Duodenal mucosa (tissue), 2 donors: ENCODE data around the gene LRRC25.
"Not testable (repeated sequence)": the region's sequence is repeated elsewhere in the genome, so short reads cannot be mapped to it uniquely, and the experiment has no call there.

Experiments
- H3K27ac ChIP-seq: one replicate; pipeline ENCODE4 v1.7.0; 2013; ENCODE audit warnings: low read depth, low read length
- H3K27me3 ChIP-seq, 2 donors: one replicate each; pipeline ENCODE4 v1.7.0; 2013; ENCODE audit warnings: low read length in 2 of 2, control low read depth in 1 of 2; ENCODE audit not compliant: insufficient read depth in 2 of 2, control insufficient read depth in 1 of 2
- H3K36me3 ChIP-seq, 2 donors: one replicate each; pipeline ENCODE4 v1.7.0; 2013; ENCODE audit warnings: low read length in 2 of 2, control low read depth in 1 of 2; ENCODE audit not compliant: insufficient read depth in 2 of 2, control insufficient read depth in 1 of 2
- H3K4me1 ChIP-seq, 2 donors: one replicate each; pipeline ENCODE4 v1.7.0; 2013; ENCODE audit warnings: low read length in 2 of 2, control low read depth in 1 of 2; ENCODE audit not compliant: insufficient read depth in 2 of 2, control insufficient read depth in 1 of 2
- H3K4me3 ChIP-seq, 2 donors: one replicate each; pipeline ENCODE4 v1.7.0; 2013; ENCODE audit warnings: low read length in 2 of 2, low read depth in 1 of 2
- H3K9ac ChIP-seq, 2 donors: one replicate each; pipeline ENCODE4 v1.7.0; 2013; ENCODE audit warnings: low read length in 2 of 2, low read depth in 1 of 2
- H3K9me3 ChIP-seq, 2 donors: one replicate each; pipeline ENCODE4 v1.7.0; 2013; ENCODE audit warnings: low read length in 2 of 2, control low read depth in 1 of 2; ENCODE audit not compliant: control insufficient read depth in 1 of 2

The LRRC25 gene

DNA sequence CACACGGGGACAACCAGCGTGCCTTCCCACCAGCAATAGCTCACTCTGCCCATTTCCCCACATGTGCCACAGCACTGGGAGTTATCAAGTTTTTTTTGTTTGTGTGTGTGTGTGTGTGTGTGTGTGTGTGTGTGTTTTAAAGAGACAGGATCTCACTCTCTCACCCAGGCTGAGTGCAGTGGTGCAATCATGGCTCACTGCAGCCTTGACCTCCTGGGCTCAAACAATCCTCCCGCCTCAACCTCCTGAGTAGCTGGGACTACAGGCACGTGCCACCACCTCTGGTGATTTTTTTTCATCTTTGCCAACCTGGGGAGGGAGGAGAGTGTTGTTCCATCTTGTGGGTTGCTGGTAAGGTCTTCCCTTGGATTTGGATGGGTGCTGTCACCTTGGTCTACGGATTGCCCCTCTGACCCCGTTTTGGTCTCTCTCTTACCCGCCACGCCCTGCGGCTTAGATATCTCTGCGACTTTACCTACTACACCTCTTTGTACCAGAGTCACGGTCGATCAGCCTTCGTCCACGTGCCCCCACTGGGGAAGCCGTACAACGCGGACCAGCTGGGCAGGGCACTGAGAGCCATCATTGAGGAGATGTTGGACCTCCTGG is 34.4 kb downstream of the LRRC25 start:
- H3K9ac ChIP-seq = no peak overlapping the region
- H3K27me3 ChIP-seq = no peaks in the 10 kb centered on the region
- H3K36me3 ChIP-seq = peaks cover 0 to 41% of the 10 kb centered on the region in 2 donors
- H3K4me3 ChIP-seq = no peak overlapping the region
- H3K4me1 ChIP-seq = peaks cover 24 to 25% of the 10 kb centered on the region in 2 donors
- H3K27ac ChIP-seq = no peak overlapping the region
- H3K9me3 ChIP-seq = no peaks in the 10 kb centered on the region

DNA sequence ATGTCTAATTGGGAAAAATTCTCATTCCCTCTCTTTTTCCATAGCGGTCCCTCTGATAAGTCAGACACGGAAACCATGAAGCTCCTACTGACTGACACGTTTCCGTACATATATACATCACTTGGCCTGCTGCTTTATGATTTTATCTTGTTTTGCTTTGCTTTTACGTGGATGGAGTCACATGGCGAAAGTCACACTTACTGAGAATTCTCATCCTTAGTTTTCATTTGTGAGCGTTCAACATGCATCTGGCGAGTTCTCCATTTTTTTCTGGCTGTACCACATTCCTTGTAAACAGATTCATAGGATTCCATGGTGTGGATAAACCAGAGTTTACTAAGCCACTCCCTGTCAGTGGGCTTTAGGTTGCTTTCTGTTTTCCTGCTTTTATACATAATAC is 35.8 kb downstream of the LRRC25 start:
- no peak overlapping the region for H3K4me3 ChIP-seq
- no peaks in the 10 kb centered on the region for H3K9me3 ChIP-seq
- peaks cover 25 to 27% of the 10 kb centered on the region in 2 donors for H3K4me1 ChIP-seq
- H3K36me3 ChIP-seq = peaks cover 12 to 55% of the 10 kb centered on the region in 2 donors
- no peak overlapping the region for H3K9ac ChIP-seq
- no peak overlapping the region for H3K27ac ChIP-seq
- no peaks in the 10 kb centered on the region for H3K27me3 ChIP-seq

DNA sequence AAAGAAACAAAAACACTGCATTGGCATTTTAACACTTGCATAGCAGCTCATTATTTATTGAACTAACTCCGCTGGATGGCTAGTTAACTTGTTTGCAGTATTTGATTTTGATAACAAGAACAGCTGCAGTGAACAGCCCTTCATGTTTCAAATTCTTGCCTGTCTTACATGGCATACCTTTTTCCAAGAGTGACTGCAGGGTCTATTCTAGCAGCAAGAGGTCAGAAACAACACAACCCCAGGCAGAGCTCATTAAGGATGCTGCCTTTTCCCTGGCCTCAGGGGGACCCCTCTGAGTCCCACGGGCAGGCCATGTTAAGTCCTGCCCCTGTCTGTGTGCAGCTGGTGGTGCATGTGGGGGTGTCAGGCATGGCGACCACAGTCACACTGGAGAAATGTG is 40.4 kb downstream of the LRRC25 start:
- H3K4me3 ChIP-seq = no peak overlapping the region
- H3K27me3 ChIP-seq = no peaks in the 10 kb centered on the region
- peaks cover 0 to 3% of the 10 kb centered on the region in 2 donors for H3K4me1 ChIP-seq
- no peak overlapping the region for H3K27ac ChIP-seq
- peaks cover 19 to 64% of the 10 kb centered on the region in 2 donors for H3K36me3 ChIP-seq
- H3K9me3 ChIP-seq = no peaks in the 10 kb centered on the region
- H3K9ac ChIP-seq = no peak overlapping the region

DNA sequence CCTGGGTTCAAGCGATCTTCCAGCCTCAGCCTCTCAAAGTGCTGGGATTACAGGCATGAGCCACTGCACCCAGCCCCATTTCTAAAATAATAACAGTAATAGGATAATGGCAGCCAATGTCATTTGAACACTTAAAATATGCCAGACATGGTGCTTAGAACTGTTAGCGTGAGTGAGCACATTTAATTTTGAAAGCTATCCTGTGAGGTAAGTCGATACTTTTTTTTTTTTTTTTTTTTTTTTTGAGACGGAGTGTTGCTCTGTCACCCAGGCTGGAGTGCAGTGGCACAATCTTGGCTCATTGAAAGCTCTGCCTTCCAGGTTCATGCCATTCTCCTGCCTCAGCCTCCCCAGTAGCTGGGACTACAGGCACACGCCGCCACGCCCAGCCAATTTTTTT is 42.7 kb downstream of the LRRC25 start:
- H3K27ac ChIP-seq, H3K27me3 ChIP-seq, H3K9ac ChIP-seq, H3K9me3 ChIP-seq, H3K4me3 ChIP-seq, H3K4me1 ChIP-seq: not testable (repeated sequence)
- peaks cover 24 to 57% of the 10 kb centered on the region in 2 donors for H3K36me3 ChIP-seq

DNA sequence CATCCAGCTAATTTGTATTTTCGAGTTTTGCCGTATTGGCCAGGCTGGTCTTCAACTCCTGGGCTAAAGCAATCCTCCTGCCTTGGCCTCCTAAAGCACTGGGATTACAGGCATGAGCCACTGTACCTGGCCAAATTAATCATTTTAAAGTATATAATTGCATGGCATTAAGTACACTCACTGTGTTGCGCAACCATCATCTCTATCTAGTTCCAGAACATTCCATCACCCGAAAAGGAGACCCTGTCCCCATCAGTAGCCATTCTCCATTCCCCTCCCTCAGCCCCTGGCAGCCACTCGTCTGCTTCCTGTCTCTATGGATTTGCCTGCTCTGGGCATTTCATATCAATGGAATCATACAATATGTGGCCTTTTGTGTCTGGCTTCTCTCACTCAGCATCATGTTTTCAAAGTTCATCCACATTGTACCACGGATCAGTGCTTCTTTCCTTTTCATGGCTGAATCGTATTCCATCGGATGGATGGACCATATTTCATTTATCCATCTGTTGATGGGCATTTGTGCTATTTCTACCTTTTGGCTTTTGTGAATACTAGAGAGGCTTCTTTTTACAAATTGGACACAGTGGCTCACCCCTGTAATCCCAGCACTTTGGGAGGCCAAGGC is 43.9 kb downstream of the LRRC25 start:
- H3K9me3 ChIP-seq = no peaks in the 10 kb centered on the region
- peaks cover 24 to 49% of the 10 kb centered on the region in 2 donors for H3K36me3 ChIP-seq
- no peak overlapping the region for H3K4me3 ChIP-seq
- no peak overlapping the region for H3K9ac ChIP-seq
- peaks cover 0 to 3% of the 10 kb centered on the region in 2 donors for H3K4me1 ChIP-seq
- H3K27ac ChIP-seq = no peak overlapping the region
- no peaks in the 10 kb centered on the region for H3K27me3 ChIP-seq

- no peak overlapping the region for H3K27ac ChIP-seq
- no peaks in the 10 kb centered on the region for H3K27me3 ChIP-seq
- no peaks in the 10 kb centered on the region for H3K4me1 ChIP-seq
- H3K9me3 ChIP-seq = no peaks in the 10 kb centered on the region
- H3K36me3 ChIP-seq = peaks cover 12 to 34% of the 10 kb centered on the region in 2 donors
- H3K9ac ChIP-seq = no peak overlapping the region
- H3K4me3 ChIP-seq = no peak overlapping the region
These were observed 45.9 kb downstream of the LRRC25 start for GRCh38 chr19:18351544-18351943.

- H3K9me3 ChIP-seq = no peaks in the 10 kb centered on the region
- H3K27ac ChIP-seq = no peak overlapping the region
- H3K9ac ChIP-seq = no peak overlapping the region
- no peak overlapping the region for H3K4me3 ChIP-seq
- peaks cover 11 to 27% of the 10 kb centered on the region in 2 donors for H3K36me3 ChIP-seq
- no peaks in the 10 kb centered on the region for H3K27me3 ChIP-seq
- no peaks in the 10 kb centered on the region for H3K4me1 ChIP-seq
These were observed 46.9 kb downstream of the LRRC25 start for GRCh38 chr19:18350490-18350889.

GRCh38 chr19:18349524-18350128 is 47.8 kb downstream of the LRRC25 start:
- Histone ChIP-seq H3K27me3 (no peaks in the 10 kb centered on the region), H3K36me3 (peaks cover 9 to 23% of the 10 kb centered on the region in 2 donors), H3K9ac (no peak overlapping the region), H3K4me1 (no peaks in the 10 kb centered on the region), H3K4me3 (no peak overlapping the region), H3K9me3 (no peaks in the 10 kb centered on the region), H3K27ac (no peak overlapping the region)

- not testable (repeated sequence) for H3K4me3 ChIP-seq, H3K9ac ChIP-seq, H3K27ac ChIP-seq, H3K9me3 ChIP-seq, H3K4me1 ChIP-seq, H3K27me3 ChIP-seq
- H3K36me3 ChIP-seq = peaks cover 9 to 21% of the 10 kb centered on the region in 2 donors
These were observed 48.5 kb downstream of the LRRC25 start for GRCh38 chr19:18348818-18349339.

GRCh38 chr19:18348171-18348570 is 49.3 kb downstream of the LRRC25 start:
- Histone ChIP-seq H3K4me3 (no peak overlapping the region), H3K27ac (no peak overlapping the region), H3K27me3 (no peaks in the 10 kb centered on the region), H3K4me1 (peaks cover 0 to 4% of the 10 kb centered on the region in 2 donors), H3K36me3 (peaks cover 9 to 21% of the 10 kb centered on the region in 2 donors), H3K9ac (no peak overlapping the region), H3K9me3 (no peaks in the 10 kb centered on the region)
